Effector memory CD8-positive, alpha-beta T cell (primary cell): ENCODE data around the gene AGBL4.
A peak's percentile ranks its signal among the peaks of the same experiment; 100 is the strongest.

ENCODE experiments used
- ATAC-seq: fragments of 150-1000 bp; cut with Tn5 transposase; replicated peaks from 2 replicates; pipeline ENCODE4 v1.10.0; 2021; ENCODE audit warnings: mild to moderate bottlenecking, moderate library complexity
- DNase-seq, 3 experiments: peaks; one replicate each; pipeline ENCODE4 v3.0.0; 2021
- H3K27ac Mint-ChIP-seq, 2 donors: one replicate each; pipeline ENCODE4 v1.8.0; 2022; ENCODE audit warnings: mild to moderate bottlenecking in 2 of 2, mixed read lengths in 2 of 2, moderate library complexity in 2 of 2
- H3K27me3 Mint-ChIP-seq, 2 donors: one replicate each; pipeline ENCODE4 v1.8.0; 2022; ENCODE audit warnings: mixed read lengths in 2 of 2
- H3K36me3 Mint-ChIP-seq: one replicate; pipeline ENCODE4 v1.8.0; 2022; ENCODE audit warnings: mild to moderate bottlenecking, moderate library complexity, mixed read lengths; ENCODE audit not compliant: insufficient read depth
- H3K4me1 Mint-ChIP-seq, 2 donors: one replicate each; pipeline ENCODE4 v1.8.0; 2022; ENCODE audit warnings: low read depth in 2 of 2, mixed read lengths in 2 of 2
- H3K4me3 Mint-ChIP-seq, 2 donors: one replicate each; pipeline ENCODE4 v1.8.0; 2022; ENCODE audit warnings: mild to moderate bottlenecking in 2 of 2, mixed read lengths in 2 of 2, moderate library complexity in 2 of 2
- H3K9me3 Mint-ChIP-seq, 2 donors: one replicate each; pipeline ENCODE4 v1.8.0; 2022; ENCODE audit warnings: mixed read lengths in 2 of 2

AGBL4 gene

GRCh38 chr1:48831120-48831978 is 1192.4 kb downstream of the AGBL4 start:
- Mint-ChIP-seq H3K27me3 (peaks cover 11 to 16% of the 10 kb centered on the region in 2 donors), H3K4me3 (no peak overlapping the region), H3K36me3 (no peaks in the 10 kb centered on the region), H3K4me1 (no peaks in the 10 kb centered on the region), H3K27ac (no peak overlapping the region), H3K9me3 (peaks cover 0 to 1% of the 10 kb centered on the region in 2 donors)
- DNase-seq (no peak), ATAC-seq (no peak)

- Mint-ChIP-seq H3K4me1 (no peaks in the 10 kb centered on the region), H3K36me3 (no peaks in the 10 kb centered on the region), H3K4me3 (no peak overlapping the region), H3K27ac (no peak overlapping the region), H3K27me3 (peaks cover 7 to 13% of the 10 kb centered on the region in 2 donors), H3K9me3 (peaks cover 0 to 1% of the 10 kb centered on the region in 2 donors)
- DNase-seq (no peak), ATAC-seq (no peak)
These were observed 1193.0 kb downstream of the AGBL4 start for GRCh38 chr1:48830715-48831114.

- Mint-ChIP-seq H3K27me3 (peaks cover 0 to 8% of the 10 kb centered on the region in 2 donors), H3K4me1 (no peaks in the 10 kb centered on the region), H3K4me3 (no peak overlapping the region), H3K36me3 (no peaks in the 10 kb centered on the region), H3K27ac (no peak overlapping the region), H3K9me3 (peaks cover 0 to 1% of the 10 kb centered on the region in 2 donors)
- ATAC-seq (no peak), DNase-seq (no peak)
These were observed 1194.3 kb downstream of the AGBL4 start for GRCh38 chr1:48829446-48829845.

- Mint-ChIP-seq H3K9me3 (peaks cover 0 to 1% of the 10 kb centered on the region in 2 donors), H3K27ac (no peak overlapping the region), H3K36me3 (no peaks in the 10 kb centered on the region), H3K27me3 (no peaks in the 10 kb centered on the region), H3K4me1 (no peaks in the 10 kb centered on the region), H3K4me3 (no peak overlapping the region)
- ATAC-seq (no peak), DNase-seq (no peak)
These were observed 1200.6 kb downstream of the AGBL4 start for GRCh38 chr1:48823168-48823567.

GRCh38 chr1:48820491-48820890 is 1203.3 kb downstream of the AGBL4 start:
- Mint-ChIP-seq H3K27me3 (no peaks in the 10 kb centered on the region), H3K27ac (no peak overlapping the region), H3K9me3 (no peaks in the 10 kb centered on the region), H3K4me3 (no peak overlapping the region), H3K4me1 (no peaks in the 10 kb centered on the region), H3K36me3 (no peaks in the 10 kb centered on the region)
- ATAC-seq (no peak), DNase-seq (no peak)

GRCh38 chr1:48817505-48818114 is 1206.1 kb downstream of the AGBL4 start:
- DNase-seq = no peak
- Mint-ChIP-seq H3K27ac (no peak overlapping the region), H3K4me1 (no peaks in the 10 kb centered on the region), H3K9me3 (no peaks in the 10 kb centered on the region), H3K4me3 (no peak overlapping the region), H3K36me3 (no peaks in the 10 kb centered on the region), H3K27me3 (no peaks in the 10 kb centered on the region)
- ATAC-seq = no peak

- no peak overlapping the region for H3K27ac Mint-ChIP-seq
- peaks cover 0 to 4% of the 10 kb centered on the region in 2 donors for H3K9me3 Mint-ChIP-seq
- ATAC-seq (no peak), DNase-seq (no peak)
- no peak overlapping the region for H3K4me3 Mint-ChIP-seq
- H3K36me3 Mint-ChIP-seq = no peaks in the 10 kb centered on the region
- H3K4me1 Mint-ChIP-seq = no peaks in the 10 kb centered on the region
- peaks cover 0 to 11% of the 10 kb centered on the region in 2 donors for H3K27me3 Mint-ChIP-seq
These were observed 1213.0 kb downstream of the AGBL4 start for GRCh38 chr1:48810740-48811139.

GRCh38 chr1:48808496-48808895 is 1215.3 kb downstream of the AGBL4 start:
- Mint-ChIP-seq H3K4me1 (no peaks in the 10 kb centered on the region), H3K4me3 (no peak overlapping the region), H3K36me3 (no peaks in the 10 kb centered on the region), H3K27ac (no peak overlapping the region), H3K27me3 (peaks cover 0 to 18% of the 10 kb centered on the region in 2 donors), H3K9me3 (peaks cover 0 to 4% of the 10 kb centered on the region in 2 donors)
- ATAC-seq (no peak), DNase-seq (no peak)

GRCh38 chr1:48807554-48808260 is 1216.0 kb downstream of the AGBL4 start:
- DNase-seq (no peak), ATAC-seq (no peak)
- H3K4me3 Mint-ChIP-seq = no peak overlapping the region
- H3K27ac Mint-ChIP-seq = no peak overlapping the region
- peaks cover 3 to 18% of the 10 kb centered on the region in 2 donors for H3K27me3 Mint-ChIP-seq
- no peaks in the 10 kb centered on the region for H3K36me3 Mint-ChIP-seq
- H3K4me1 Mint-ChIP-seq = no peaks in the 10 kb centered on the region
- peaks cover 0 to 4% of the 10 kb centered on the region in 2 donors for H3K9me3 Mint-ChIP-seq

GRCh38 chr1:48803474-48803873 is 1220.3 kb downstream of the AGBL4 start:
- no peaks in the 10 kb centered on the region for H3K9me3 Mint-ChIP-seq
- H3K4me3 Mint-ChIP-seq = no peak overlapping the region
- H3K27ac Mint-ChIP-seq = no peak overlapping the region
- no peak for ATAC-seq
- H3K4me1 Mint-ChIP-seq = no peaks in the 10 kb centered on the region
- H3K27me3 Mint-ChIP-seq = peaks cover 12 to 14% of the 10 kb centered on the region in 2 donors
- no peak for DNase-seq
- no peaks in the 10 kb centered on the region for H3K36me3 Mint-ChIP-seq

GRCh38 chr1:48794816-48795215 is 1228.9 kb downstream of the AGBL4 start:
- Mint-ChIP-seq H3K27ac (no peak overlapping the region), H3K4me3 (no peak overlapping the region), H3K4me1 (no peaks in the 10 kb centered on the region), H3K27me3 (no peaks in the 10 kb centered on the region), H3K36me3 (no peaks in the 10 kb centered on the region), H3K9me3 (no peaks in the 10 kb centered on the region)
- DNase-seq (no peak), ATAC-seq (no peak)

GRCh38 chr1:48793863-48794262 is 1229.9 kb downstream of the AGBL4 start:
- H3K27ac Mint-ChIP-seq = no peak overlapping the region

GRCh38 chr1:48792961-48793360 is 1230.8 kb downstream of the AGBL4 start:
- no peak for ATAC-seq
- DNase-seq = no peak
- no peak overlapping the region for H3K4me3 Mint-ChIP-seq
- H3K4me1 Mint-ChIP-seq = no peaks in the 10 kb centered on the region
- H3K9me3 Mint-ChIP-seq = no peaks in the 10 kb centered on the region
- no peaks in the 10 kb centered on the region for H3K27me3 Mint-ChIP-seq
- H3K27ac Mint-ChIP-seq = no peak overlapping the region
- H3K36me3 Mint-ChIP-seq = no peaks in the 10 kb centered on the region

More at GRCh38 chr1:48793863-48794262, 1229.9 kb downstream of the AGBL4 start:
- H3K4me1 Mint-ChIP-seq = no peaks in the 10 kb centered on the region
- H3K9me3 Mint-ChIP-seq = no peaks in the 10 kb centered on the region
- H3K36me3 Mint-ChIP-seq = no peaks in the 10 kb centered on the region
- no peaks in the 10 kb centered on the region for H3K27me3 Mint-ChIP-seq
- no peak overlapping the region for H3K4me3 Mint-ChIP-seq
- ATAC-seq (peak; percentile 47), DNase-seq (no peak)
